Measurements from ENCODE around the gene BDNF. TPM values are rescaled to one million over a fixed set of nuclear protein-coding genes. Genes with fewer than 3 reads are reported as not detected.
A peak's percentile ranks its signal among the peaks of the same experiment; 100 is the strongest.

Gene BDNF
- total and polyA plus RNA-seq, 7 donors, result 0.01 to 3.4 (median 0.13) TPM; not detected in 1

DNA sequence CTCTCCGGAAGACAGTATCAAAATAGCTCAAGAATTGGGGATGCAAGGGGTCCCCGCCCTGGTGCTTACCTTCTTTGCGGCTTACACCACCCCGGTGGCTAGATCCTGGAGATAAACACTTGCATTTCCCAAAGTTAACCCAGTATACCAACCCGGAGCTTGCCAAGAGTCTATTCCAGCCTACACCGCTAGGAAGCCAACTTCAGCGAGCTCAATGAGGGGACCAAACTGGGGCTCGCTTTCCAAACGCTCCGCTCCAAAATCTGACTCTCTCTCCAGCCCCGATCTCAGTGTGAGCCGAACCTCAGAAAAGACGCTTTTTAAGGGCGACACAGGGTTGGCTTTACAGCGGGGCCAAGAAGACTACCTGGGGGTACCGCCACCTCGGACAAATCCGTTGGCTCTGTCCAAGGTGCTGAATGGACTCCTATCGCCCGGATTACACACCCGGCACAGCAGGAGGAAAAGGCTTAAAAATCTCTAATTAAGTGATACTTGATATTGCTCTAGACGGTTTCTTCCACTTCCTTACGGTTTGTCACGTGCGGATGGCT is 20.1 kb upstream of the BDNF start:
- ATAC-seq (no peak), DNase-seq (no peak)
- WGBS, 3 donors, result 3 to 5% (median 5%) methylated on average over 25 of the region's 25 CpGs
- intact Hi-C loops (cut with DNase I), result no loop called here
- no peaks in the 10 kb centered on the region for H3K36me3 ChIP-seq (ENCODE audit: insufficient read depth in 1 of 2, low read depth in 1 of 2)
- no peaks in the 10 kb centered on the region for H3K9me3 ChIP-seq
- TF ChIP-seq CTCF (IDR thresholded peaks at IDR 0.05), result no peak
- H3K27me3 ChIP-seq (ENCODE audit: insufficient read depth in 3 of 3, low read length in 2 of 3), result peaks cover 8 to 83% (median 36%) of the 10 kb centered on the region in 3 donors
- H3K4me3 ChIP-seq, result no peak overlapping the region
- peaks cover 4% of the 10 kb centered on the region for H3K4me1 ChIP-seq
- no peak overlapping the region for H3K27ac ChIP-seq

DNA sequence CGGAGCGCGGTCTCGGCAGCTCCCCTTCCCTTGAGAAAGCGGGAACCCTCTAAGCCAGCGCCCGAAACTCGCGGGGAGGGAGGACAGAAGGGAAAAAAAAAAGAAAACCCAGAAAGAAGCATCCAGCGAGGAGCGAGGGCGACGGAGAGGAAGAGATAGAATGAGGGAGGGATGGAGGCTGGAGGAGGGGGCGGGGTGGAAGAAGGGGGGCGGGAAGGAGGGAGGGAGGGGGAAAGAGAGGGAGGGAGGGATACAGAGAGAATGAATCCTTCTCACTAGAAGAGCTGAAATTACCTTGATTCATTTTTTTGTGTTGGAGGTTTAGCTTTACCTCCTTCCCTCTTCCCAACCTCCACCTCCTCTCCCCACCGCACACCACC is 19.3 kb upstream of the BDNF start:
- intact Hi-C loops (cut with DNase I), result no loop called here
- DNase-seq (no peak), ATAC-seq (no peak)
- Histone ChIP-seq H3K27ac (no peak overlapping the region), H3K9me3 (no peaks in the 10 kb centered on the region), H3K4me1 (peaks cover 4% of the 10 kb centered on the region), H3K36me3 (ENCODE audit: insufficient read depth in 1 of 2, low read depth in 1 of 2) (no peaks in the 10 kb centered on the region), H3K27me3 (ENCODE audit: insufficient read depth in 3 of 3, low read length in 2 of 3) (peaks cover 8 to 82% (median 36%) of the 10 kb centered on the region in 3 donors), H3K4me3 (peak overlapping the region; percentile 55)
- 3 to 4% (median 3%) methylated on average over 9 to 16 of the region's 16 CpGs for WGBS, 3 donors
- TF ChIP-seq CTCF (IDR thresholded peaks at IDR 0.05), result no peak

GRCh38 chr11:27718863-27719545 is 18.7 kb upstream of the BDNF start:
- no peak for TF ChIP-seq CTCF (IDR thresholded peaks at IDR 0.05)
- peak; percentile 37 to 73 (median 55) for ATAC-seq
- WGBS, 3 donors, result 0 to 2% (median 1%) methylated on average over 28 to 52 of the region's 52 CpGs
- Histone ChIP-seq H3K4me3 (peak overlapping the region; percentile 55), H3K4me1 (peaks cover 4% of the 10 kb centered on the region), H3K9me3 (no peaks in the 10 kb centered on the region), H3K36me3 (ENCODE audit: insufficient read depth in 1 of 2, low read depth in 1 of 2) (no peaks in the 10 kb centered on the region), H3K27me3 (ENCODE audit: insufficient read depth in 3 of 3, low read length in 2 of 3) (peaks cover 8 to 79% (median 36%) of the 10 kb centered on the region in 3 donors), H3K27ac (no peak overlapping the region)
- intact Hi-C loops (cut with DNase I), result no loop called here
- no peak for DNase-seq

- Histone ChIP-seq H3K27me3 (ENCODE audit: insufficient read depth in 3 of 3, low read length in 2 of 3) (peaks cover 8 to 75% (median 34%) of the 10 kb centered on the region in 3 donors), H3K36me3 (ENCODE audit: insufficient read depth in 1 of 2, low read depth in 1 of 2) (no peaks in the 10 kb centered on the region), H3K9me3 (no peaks in the 10 kb centered on the region), H3K4me1 (peaks cover 4% of the 10 kb centered on the region), H3K4me3 (peak overlapping the region; percentile 55), H3K27ac (no peak overlapping the region)
- DNase-seq, result no peak
- no peak for TF ChIP-seq CTCF (IDR thresholded peaks at IDR 0.05)
- WGBS, 3 donors, result 1 to 2% (median 1%) methylated on average over 27 to 30 of the region's 30 CpGs
- ATAC-seq, result peak in 1 of 4 donors; percentile 61
- intact Hi-C loops (cut with DNase I), result no loop called here
Measured at GRCh38 chr11:27718346-27718862, 18.1 kb upstream of the BDNF start.

Data from psoas muscle (tissue), 8 donors.